SK-N-SH (cell line): ENCODE data around the gene SLC66A2.

ENCODE experiments used
- CTCF ChIP-seq: fragments of 200-600 bp; sonication (generic); IDR thresholded peaks from 2 replicates; pipeline ENCODE4 v1.6.1; 2017; ENCODE audit warnings: antibody characterized with exemption, mild to moderate bottlenecking, moderate library complexity
- USF2 ChIP-seq: fragments of 150-350 bp; IDR thresholded peaks from 2 replicates; pipeline ENCODE4 v1.6.1; 2017; ENCODE audit warnings: antibody characterized with exemption, low read length, low read depth, borderline replicate concordance
- TF ChIP-seq, protein P1 (sequence below): IDR thresholded peaks from 2 replicates; pipeline ENCODE4 v1.4.0; 2012; ENCODE audit warnings: low read depth, borderline replicate concordance

GRCh38 chr18:79918615-79919011 is 32.8 kb downstream of the SLC66A2 start:
- TF ChIP-seq CTCF, result no peak
- TF ChIP-seq, protein P1, sequence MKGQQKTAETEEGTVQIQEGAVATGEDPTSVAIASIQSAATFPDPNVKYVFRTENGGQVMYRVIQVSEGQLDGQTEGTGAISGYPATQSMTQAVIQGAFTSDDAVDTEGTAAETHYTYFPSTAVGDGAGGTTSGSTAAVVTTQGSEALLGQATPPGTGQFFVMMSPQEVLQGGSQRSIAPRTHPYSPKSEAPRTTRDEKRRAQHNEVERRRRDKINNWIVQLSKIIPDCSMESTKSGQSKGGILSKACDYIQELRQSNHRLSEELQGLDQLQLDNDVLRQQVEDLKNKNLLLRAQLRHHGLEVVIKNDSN, result no peak
- no peak for TF ChIP-seq USF2
